SH-SY5Y (cell line): ENCODE results near the gene WDR64.

ENCODE experiments used
- GATA2 ChIP-seq: IDR thresholded peaks from 2 replicates; pipeline ENCODE4 v1.6.1; 2011; ENCODE audit warnings: mild to moderate bottlenecking, low read depth, low read length
- GATA3 ChIP-seq: IDR thresholded peaks from 2 replicates; pipeline ENCODE4 v1.6.1; 2011; ENCODE audit warnings: low read depth, mild to moderate bottlenecking, low read length, moderate library complexity

DNA sequence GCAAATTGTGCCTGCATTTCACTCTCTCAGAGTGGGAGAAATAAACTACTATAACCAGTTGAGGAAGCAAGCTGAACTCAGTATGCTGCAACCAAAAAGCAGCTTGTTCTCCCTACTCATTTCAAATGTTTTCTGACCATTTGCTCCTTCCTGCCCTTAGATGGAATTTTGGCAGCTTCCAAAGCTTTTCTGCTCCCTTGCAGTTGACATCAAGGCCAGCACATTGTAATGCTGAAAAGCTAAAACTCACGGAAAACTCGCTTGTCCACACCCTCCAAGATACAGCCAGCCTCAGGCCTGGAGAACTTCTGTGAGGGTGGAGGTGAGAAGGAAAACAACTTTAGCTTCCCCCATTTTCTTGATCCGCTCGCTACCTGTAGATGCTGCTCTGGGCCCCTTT is 6.9 kb upstream of the WDR64 start:
- no peak for TF ChIP-seq GATA2
- no peak for TF ChIP-seq GATA3
